Endothelial cell of umbilical vein (primary cell): ENCODE results near the gene AGMO. TPM values are rescaled to one million over a fixed set of nuclear protein-coding genes. Genes with fewer than 3 reads are reported as not detected.

ENCODE experiments used
- BruUV-seq: library from RNA; stranded (reverse); fragments of 400-500 nt; replicated peaks from 2 replicates; lab custom pipeline; 2021; lab: Mats Ljungman, UMichigan
- CTCF ChIA-PET: fragments of 300-600, 350-600 bp; sonication (Branson Sonifier 250); formaldehyde crosslinking; loops from one replicate; lab custom pipeline; 2021; ENCODE audit warnings: antibody characterized with exemption, inconsistent platforms; lab: Charles Lee
- POLR2A ChIA-PET: fragments of 300-600, 350-600 bp; sonication (Branson Sonifier 250); formaldehyde crosslinking; loops from one replicate; lab custom pipeline; 2021; ENCODE audit warnings: antibody characterized with exemption, inconsistent platforms; lab: Charles Lee
- DNase-seq: peaks from one replicate; pipeline ENCODE4 v3.0.0-alpha.2; 2011; ENCODE audit warnings: low read depth, low spot score
- FAIRE-seq: peaks from 2 replicates; lab custom pipeline; 2011; peaks lifted over from hg19 to GRCh38; lab: Jason Lieb, UNC
- H2AFZ ChIP-seq: 2 replicates; pipeline ENCODE4 v1.6.0; 2012; ENCODE audit warnings: low read depth, low read length, control low read depth, inconsistent platforms
- H3K27ac ChIP-seq: 2 replicates; pipeline ENCODE4 v1.5.1; 2011; ENCODE audit warnings: low read depth, mild to moderate bottlenecking, control low read depth, low read length, moderate library complexity; ENCODE audit not compliant: insufficient read depth
- H3K27me3 ChIP-seq, 2 experiments: 2 replicates each; pipeline versions ENCODE4 v1.6.0 to v1.6.1; 2011; ENCODE audit warnings: low read length in 2 of 2, mixed read lengths in 1 of 2; ENCODE audit not compliant: control insufficient read depth in 2 of 2, insufficient read depth in 2 of 2
- H3K36me3 ChIP-seq, 2 experiments: 2 replicates in 1 of 2; 3 replicates in 1 of 2; pipeline ENCODE4 v1.5.1; 2011; ENCODE audit warnings: low read length in 2 of 2, mild to moderate bottlenecking in 1 of 2, moderate library complexity in 1 of 2; ENCODE audit not compliant: control insufficient read depth in 2 of 2, insufficient read depth in 2 of 2; ENCODE audit errors: extremely low read depth in 1 of 2
- H3K4me1 ChIP-seq: 3 replicates; pipeline ENCODE4 v1.5.1; 2011; ENCODE audit warnings: mild to moderate bottlenecking, low read length; ENCODE audit not compliant: control insufficient read depth, insufficient read depth; ENCODE audit errors: extremely low read depth
- H3K4me2 ChIP-seq: 2 replicates; pipeline ENCODE4 v1.6.1; 2011; ENCODE audit warnings: low read length, control low read depth, mixed read lengths; ENCODE audit not compliant: insufficient read depth
- H3K4me3 ChIP-seq, 3 experiments: fragments of 200-600 bp in 1 of 3; sonication (generic), shearing (Covaris generic) in 1 of 3; replicated peaks in 1 of 3; 2 replicates each; pipeline ENCODE4 v1.5.1; 2011 to 2016; ENCODE audit warnings: control low read depth in 3 of 3, low read length in 3 of 3, mild to moderate bottlenecking in 2 of 3, inconsistent platforms in 1 of 3, low read depth in 1 of 3, moderate library complexity in 1 of 3; ENCODE audit not compliant: insufficient read depth in 1 of 3
- H3K79me2 ChIP-seq: 2 replicates; pipeline ENCODE4 v1.6.0; 2012; ENCODE audit warnings: low read length, inconsistent platforms; ENCODE audit not compliant: control insufficient read depth, insufficient read depth
- H3K9ac ChIP-seq: replicated peaks from 2 replicates; pipeline ENCODE3; 2011; ENCODE audit warnings: low read length, control low read depth; ENCODE audit not compliant: insufficient read depth; ENCODE audit errors: extremely low read depth
- H3K9me1 ChIP-seq: replicated peaks from 3 replicates; pipeline ENCODE4 v1.6.0; 2011; ENCODE audit warnings: mild to moderate bottlenecking, low read length; ENCODE audit not compliant: control insufficient read depth, insufficient read depth; ENCODE audit errors: extremely low read depth
- H3K9me3 ChIP-seq: replicated peaks from 2 replicates; pipeline ENCODE4 v1.5.1; 2012; ENCODE audit warnings: low read length, inconsistent platforms; ENCODE audit not compliant: control insufficient read depth, insufficient read depth
- H4K20me1 ChIP-seq: replicated peaks from 2 replicates; pipeline ENCODE3; 2011; ENCODE audit warnings: mild to moderate bottlenecking, low read length; ENCODE audit not compliant: control insufficient read depth, insufficient read depth; ENCODE audit errors: extremely low read depth
- CTCF ChIP-seq, 2 donors: IDR thresholded peaks; 1 replicate in 1 of 2; 2 replicates in 1 of 2; pipeline ENCODE4 v1.5.1; 2011; ENCODE audit warnings: low read length in 2 of 2, mild to moderate bottlenecking in 2 of 2, moderate library complexity in 2 of 2, control low read depth in 1 of 2, inconsistent platforms in 1 of 2, low read depth in 1 of 2; ENCODE audit not compliant: insufficient read depth in 1 of 2; ENCODE audit errors: extremely low read depth in 1 of 2
- EZH2 ChIP-seq: IDR thresholded peaks from 2 replicates; pipeline ENCODE4 v1.6.1; 2012; ENCODE audit warnings: borderline replicate concordance, low read depth, mild to moderate bottlenecking, moderate library complexity, low read length, inconsistent platforms; ENCODE audit not compliant: severe bottlenecking
- FOS ChIP-seq: IDR thresholded peaks from 2 replicates; pipeline ENCODE4 v1.6.1; 2011; ENCODE audit warnings: mild to moderate bottlenecking, low read length, moderate library complexity, borderline replicate concordance; ENCODE audit not compliant: insufficient read depth
- GATA2 ChIP-seq: IDR thresholded peaks from 2 replicates; pipeline ENCODE4 v1.7.0; 2011; ENCODE audit warnings: low read depth, mild to moderate bottlenecking, moderate library complexity, mixed read lengths, low read length; ENCODE audit not compliant: insufficient read length, insufficient read depth
- JUN ChIP-seq: IDR thresholded peaks from 2 replicates; pipeline ENCODE4 v1.6.1; 2011; ENCODE audit warnings: borderline replicate concordance, low read depth; ENCODE audit not compliant: insufficient read length, insufficient read depth
- MAX ChIP-seq: IDR thresholded peaks from 2 replicates; pipeline ENCODE4 v1.6.1; 2011; ENCODE audit not compliant: insufficient read depth, insufficient read length
- MYC ChIP-seq: IDR thresholded peaks from one replicate; pipeline ENCODE4 v1.6.1; 2011; ENCODE audit warnings: mild to moderate bottlenecking, low read depth, low read length
- POLR2A ChIP-seq: IDR thresholded peaks from 2 replicates; pipeline ENCODE4 v1.6.1; 2012; ENCODE audit warnings: low read depth, mild to moderate bottlenecking, control low read depth, low read length
- POLR2AphosphoS5 ChIP-seq: IDR thresholded peaks from 2 replicates; pipeline ENCODE4 v1.6.1; 2012; ENCODE audit warnings: low read depth, mild to moderate bottlenecking, control low read depth, low read length, moderate library complexity; ENCODE audit not compliant: insufficient read depth
- dilution Hi-C: fragments of 300-500 bp; cut with MboI; formaldehyde crosslinking; loops from one replicate; pipeline ENCODE4 v1.15.0; 2019; ENCODE audit warnings: low sequenced_read_pairs; ENCODE audit not compliant: extremely low pct_ligation_motif_present
- intact Hi-C: fragments of 100-400 bp; cut with micrococcal nuclease; formaldehyde crosslinking; loops from one replicate; pipeline ENCODE4 v1.10.0; 2022
- polyA plus RNA-seq, 4 experiments: library from polyadenylated mRNA; depleted of rRNA in 3 of 4; stranded (reverse) in 3 of 4; unstranded in 1 of 4; fragments of >200 nt; gene quantifications; 2 replicates each; pipeline versions ENCODE4 v1.2.1 to v1.2.3, GENCODE V29; 2011 to 2012; ENCODE audit warnings: missing spikeins in 1 of 4
- total RNA-seq: library from RNA; stranded (reverse); gene quantifications from 2 replicates; pipeline ENCODE4 v1.2.3, GENCODE V29; 2021

AGMO gene
- total and polyA plus RNA-seq, 2 donors (not counting 3 experiments of a cell fraction or from before 2014, with no cell fraction given), result 0.23 to 0.40 TPM

- H3K36me3 ChIP-seq, result no peaks in the 10 kb centered on the region
- ChIA-PET POLR2A (no interaction called here), CTCF (interaction anchor here (0.9 to 1.2 kb wide), 3 partner anchors 9 to 1230 kb away, joined by 3 to 7 read pairs (median 3); no protein-coding TSS in a partner anchor)
Observed at GRCh38 chr7:15334536-15335263, 227.1 kb downstream of the AGMO start.

More at GRCh38 chr7:15334536-15335263, 227.1 kb downstream of the AGMO start:
- Histone ChIP-seq H3K4me2 (no peak overlapping the region), H3K9me3 (no peaks in the 10 kb centered on the region), H3K4me3 (no peak overlapping the region), H2AFZ (no peak overlapping the region), H4K20me1 (no peaks in the 10 kb centered on the region), H3K79me2 (no peaks in the 10 kb centered on the region), H3K9ac (no peak overlapping the region), H3K9me1 (no peaks in the 10 kb centered on the region), H3K27ac (no peak overlapping the region), H3K4me1 (no peaks in the 10 kb centered on the region), H3K27me3 (no peaks in the 10 kb centered on the region)
- no TSS peak for BruUV-seq
- TF ChIP-seq JUN, result no peak
- no peak for TF ChIP-seq GATA2
- TF ChIP-seq MYC, result no peak
- TF ChIP-seq POLR2A, result no peak
- TF ChIP-seq CTCF (IDR thresholded peaks at IDR 0.05; ENCODE audit: extremely low read depth in 1 of 2, insufficient read depth in 1 of 2, low read depth in 1 of 2, low read length in 2 of 2), result no peak
- no peak for TF ChIP-seq POLR2AphosphoS5
- TF ChIP-seq FOS, result no peak
- TF ChIP-seq MAX, result no peak
- no peak for TF ChIP-seq EZH2
- FAIRE-seq (no peak), DNase-seq (no peak)
- intact Hi-C loops, result no loop called here
- dilution Hi-C loops, result no loop called here
